Limb (tissue), 2 donors: ENCODE results near the gene ALG5.

ENCODE experiments used
- DNase-seq, 2 donors: peaks; one replicate each; pipeline ENCODE4 v3.0.0-alpha.2; 2016; ENCODE audit errors: extremely low spot score in 2 of 2

The ALG5 gene

DNA sequence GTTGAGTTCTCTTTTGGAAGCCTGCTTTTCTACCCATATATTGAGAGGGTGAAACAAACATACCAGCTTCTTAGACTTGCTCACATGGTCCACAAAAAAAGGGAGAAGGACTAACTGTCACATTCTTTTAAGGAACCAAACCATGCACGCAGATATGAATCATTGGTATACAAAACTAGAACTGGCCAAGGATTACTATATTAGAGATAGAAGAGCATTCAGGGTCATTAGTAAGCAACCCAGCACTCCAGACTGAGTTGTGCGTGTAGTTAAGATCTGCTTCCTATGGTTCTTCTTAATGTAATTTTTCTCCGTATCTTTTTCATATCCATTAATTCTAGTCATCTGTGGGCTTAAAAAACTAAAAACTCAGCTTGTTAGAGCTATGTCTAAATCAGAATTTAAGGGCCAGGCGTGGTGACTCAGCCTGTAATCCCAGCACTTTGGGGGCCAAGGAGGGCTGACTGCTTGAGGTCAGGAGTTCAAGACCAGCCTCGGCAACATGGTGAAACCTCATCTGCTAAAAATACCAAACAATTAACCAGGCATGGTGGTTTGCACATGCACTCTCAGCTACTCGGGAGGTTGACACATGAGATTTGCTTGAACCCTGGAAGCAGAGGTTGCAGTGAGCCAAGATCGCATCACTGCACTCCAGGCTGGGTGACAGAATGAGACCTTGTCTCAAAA is 19.6 kb downstream of the ALG5 start:
- no peak for DNase-seq

DNA sequence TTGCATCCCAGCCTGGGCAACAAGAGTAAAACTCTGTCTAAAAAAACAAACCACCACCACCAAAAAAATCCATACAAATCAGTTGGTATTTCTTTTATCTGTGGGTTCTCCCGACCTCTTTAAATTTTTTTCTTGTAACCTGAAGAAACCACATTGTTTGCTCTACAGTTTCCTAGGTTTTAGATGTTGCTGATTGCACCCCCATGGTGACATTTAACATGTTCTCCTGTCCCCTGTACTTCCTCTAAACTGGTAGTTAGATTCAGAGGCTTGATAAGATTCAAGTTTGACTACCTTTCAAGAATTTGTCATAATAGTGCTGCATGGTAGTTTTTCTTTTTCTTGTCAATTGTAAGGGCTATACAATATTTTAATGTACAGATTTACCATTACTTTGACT is 24.0 kb downstream of the ALG5 start:
- no peak for DNase-seq

- DNase-seq, result no peak
Observed at GRCh38 chr13:36973621-36974295, 25.4 kb downstream of the ALG5 start.

- DNase-seq, result no peak
Observed at GRCh38 chr13:36973009-36973408, 26.1 kb downstream of the ALG5 start.

GRCh38 chr13:36966404-36966803 is 32.7 kb downstream of the ALG5 start:
- DNase-seq, result no peak

DNA sequence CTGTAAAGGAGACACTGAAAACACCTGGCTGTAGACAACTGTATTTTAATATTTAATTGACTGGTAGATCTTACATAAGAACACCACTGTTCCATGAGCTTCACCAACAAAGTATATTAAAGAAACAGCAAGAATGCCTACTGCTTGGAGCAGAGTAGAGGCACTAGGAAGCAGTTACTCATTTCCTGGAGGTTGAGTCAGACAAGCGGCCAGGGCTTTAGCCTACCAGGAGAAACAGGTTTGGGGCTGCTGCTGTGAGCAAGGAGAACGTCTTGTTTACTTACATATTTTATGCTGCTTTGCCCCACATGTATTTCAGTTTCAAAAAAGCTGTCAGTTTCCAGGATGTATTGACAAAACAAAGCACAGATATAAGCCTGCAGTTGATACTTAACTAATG is 33.4 kb downstream of the ALG5 start:
- no peak for DNase-seq

DNA sequence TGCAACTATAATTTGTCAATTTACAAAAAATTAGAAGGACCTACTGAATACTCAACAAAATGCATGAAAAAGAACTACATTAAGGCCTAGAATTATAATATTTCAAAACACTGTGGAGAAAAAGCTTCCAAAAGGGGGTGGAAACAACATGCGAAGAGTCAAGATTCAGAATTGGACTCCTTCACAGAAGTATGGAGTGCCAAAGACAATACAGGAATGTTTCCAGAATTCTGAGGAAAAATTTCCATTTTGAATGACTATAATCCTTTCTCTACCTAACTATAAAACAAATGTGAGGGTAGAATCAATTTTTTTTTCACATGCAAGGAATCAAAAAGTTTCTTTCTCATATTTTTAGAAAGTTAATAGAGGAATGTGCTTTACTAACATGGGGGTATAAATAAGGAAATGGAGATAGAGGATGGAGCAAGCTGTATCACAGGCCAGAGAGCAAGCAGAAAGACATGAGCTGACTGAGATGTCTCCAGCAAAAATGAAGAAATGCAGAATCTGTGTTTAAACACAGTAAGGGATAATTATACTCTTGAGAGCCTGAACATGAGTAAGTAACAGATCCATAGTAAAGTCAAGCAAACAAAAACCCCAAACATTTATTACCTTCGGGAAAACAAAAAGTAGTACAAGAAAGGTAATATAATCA is 39.6 kb downstream of the ALG5 start:
- DNase-seq, result peak in 1 of 2 donors; percentile 34

DNA sequence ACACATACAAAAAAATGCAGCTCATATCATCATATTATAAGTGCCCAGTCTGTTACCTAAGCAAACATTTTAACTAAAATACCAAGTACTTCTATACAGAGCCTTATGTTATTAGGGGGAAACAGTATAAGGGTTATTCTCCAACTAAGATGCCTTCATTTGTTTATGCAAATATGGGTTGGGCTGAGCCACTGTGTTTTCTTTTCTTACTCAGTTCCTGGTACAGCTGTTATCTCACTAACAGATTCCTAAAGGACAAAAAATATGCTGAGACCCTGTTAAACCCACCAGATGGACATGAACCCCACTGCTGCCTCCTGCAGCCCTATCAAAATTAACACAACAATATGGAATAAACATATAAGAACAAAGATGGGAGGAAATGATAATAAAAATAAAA is 44.6 kb downstream of the ALG5 start:
- DNase-seq, result no peak

DNA sequence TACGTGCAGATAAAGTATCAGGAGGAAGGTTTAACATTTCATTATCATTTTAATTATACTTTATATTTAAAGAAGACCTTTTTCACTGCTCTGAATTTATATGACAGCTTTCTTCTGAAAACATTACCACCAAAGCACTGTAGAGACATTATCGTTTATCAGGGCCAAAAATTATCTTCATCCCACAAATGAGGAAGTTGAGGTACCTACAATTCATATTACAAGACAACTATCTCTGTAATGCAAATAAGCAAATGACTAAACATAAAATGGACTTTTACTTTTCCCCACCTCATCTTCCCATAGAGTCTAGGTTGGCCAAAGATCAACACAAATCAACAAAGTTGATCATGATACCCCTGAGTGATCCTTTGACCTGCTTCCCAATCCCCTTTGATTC is 48.2 kb downstream of the ALG5 start:
- no peak for DNase-seq

GRCh38 chr13:36950330-36950729 is 48.8 kb downstream of the ALG5 start:
- DNase-seq, result no peak

DNA sequence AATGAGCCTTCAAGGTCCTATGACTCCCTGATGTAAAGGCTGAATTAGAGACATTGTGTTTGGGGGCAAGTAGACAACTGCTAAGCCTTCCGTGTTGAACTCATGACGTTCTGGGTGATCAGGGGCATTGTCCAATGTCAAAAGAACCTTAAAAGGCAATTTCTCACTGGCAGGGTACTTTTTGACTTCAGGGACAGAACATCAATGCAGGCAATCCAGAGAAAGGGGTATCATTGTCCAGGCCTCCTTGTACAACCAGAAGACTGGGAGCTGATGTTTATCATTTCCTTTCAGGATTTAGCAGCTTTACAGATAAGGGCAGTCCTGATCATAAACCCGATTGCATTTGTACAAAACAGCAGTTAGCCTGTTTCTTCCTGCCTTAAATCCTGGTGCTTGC is 54.1 kb downstream of the ALG5 start:
- DNase-seq, result no peak

GRCh38 chr13:36925603-36926002 is 73.5 kb downstream of the ALG5 start:
- DNase-seq, result no peak

DNA sequence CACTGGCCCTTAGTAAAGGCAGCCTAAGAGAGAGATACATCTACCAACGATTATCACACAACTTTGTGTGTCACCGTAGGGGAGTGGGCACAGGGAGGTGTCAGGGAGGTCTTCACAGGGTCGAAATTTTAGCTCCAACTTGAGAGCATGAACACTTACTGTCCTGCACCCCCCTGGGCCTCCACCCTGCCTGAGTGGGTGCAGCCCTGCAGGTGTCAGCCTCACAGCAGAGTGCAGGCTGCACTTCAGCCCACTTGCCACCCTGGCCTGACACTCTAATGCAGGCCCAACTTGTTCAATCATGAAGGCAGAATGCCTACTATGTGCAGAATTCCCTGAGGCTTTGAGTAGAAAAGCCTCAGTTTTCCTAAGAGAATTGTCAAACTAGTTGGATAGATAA is 75.1 kb downstream of the ALG5 start:
- DNase-seq, result no peak

GRCh38 chr13:36921631-36922301 is 77.4 kb downstream of the ALG5 start:
- no peak for DNase-seq

DNA sequence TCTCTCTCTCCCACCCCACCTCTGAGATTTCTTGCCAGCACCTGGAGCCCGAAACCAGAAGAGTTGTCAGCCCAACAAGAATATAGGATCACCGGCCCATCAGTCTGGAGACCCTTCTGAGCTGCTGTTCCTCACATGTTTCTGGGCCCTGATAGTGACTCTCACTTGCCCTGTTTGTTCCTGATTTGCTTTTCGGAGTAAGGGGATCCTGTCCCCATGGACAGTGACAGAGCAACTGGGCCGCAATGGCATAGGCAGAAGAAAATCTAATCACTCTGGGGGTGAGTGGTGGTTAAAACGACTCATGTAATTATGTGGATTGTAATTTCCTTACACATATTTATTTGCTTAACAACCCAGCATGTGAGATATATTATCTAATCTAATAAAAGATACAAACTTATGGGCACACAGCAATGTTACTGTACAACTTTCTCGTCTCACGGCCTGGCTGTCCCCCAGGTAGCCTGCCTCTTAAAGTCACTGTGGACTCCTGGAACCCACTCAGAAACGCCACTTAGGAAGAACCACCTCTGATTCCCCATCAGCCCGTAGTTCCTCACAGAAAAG is 78.4 kb downstream of the ALG5 start:
- DNase-seq, result no peak

- peak; percentile 70 to 91 for DNase-seq
Observed at GRCh38 chr13:36919833-36920615, 79.1 kb downstream of the ALG5 start, which contains the start of gene SMAD9. SMAD9 (minus strand) TSS chr13:36920238; CDS start chr13:36879689, 40,549 bp downstream.

GRCh38 chr13:36919171-36919832 is 79.8 kb downstream of the ALG5 start:
- DNase-seq, result peak; percentile 58 to 79

GRCh38 chr13:36918246-36919131 is 80.7 kb downstream of the ALG5 start:
- peak in 1 of 2 donors; percentile 41 for DNase-seq

GRCh38 chr13:36917311-36917710 is 81.8 kb downstream of the ALG5 start:
- DNase-seq, result peak in 1 of 2 donors; percentile 34
